AG04450 (cell line): ENCODE data around the gene ARID3C. TPM values are rescaled to one million over a fixed set of nuclear protein-coding genes. Genes with fewer than 3 reads are reported as not detected.

ENCODE experiments used
- CTCF ChIA-PET: fragments of 300-600, 350-600 bp; formaldehyde crosslinking; extraction: SDS; loops from one replicate; lab custom pipeline; 2022; ENCODE audit warnings: antibody characterized with exemption, inconsistent platforms; lab: Charles Lee
- POLR2A ChIA-PET: fragments of 350-600 bp; formaldehyde crosslinking; extraction: SDS; loops from one replicate; lab custom pipeline; 2021; ENCODE audit warnings: antibody characterized with exemption, inconsistent platforms; lab: Yijun Ruan, JAX
- DNase-seq: peaks from one replicate; pipeline ENCODE4 v3.0.0-alpha.2; 2011; ENCODE audit warnings: low read depth, low spot score
- H3K27ac ChIP-seq: one replicate; pipeline ENCODE4 v1.5.1; 2012; ENCODE audit warnings: low read depth, low read length, control low read depth
- H3K27me3 ChIP-seq: one replicate; pipeline ENCODE4 v1.6.0; 2012; ENCODE audit warnings: low read length; ENCODE audit not compliant: control insufficient read depth, insufficient read depth
- H3K4me3 ChIP-seq: 2 replicates; pipeline ENCODE4 v1.5.1; 2011; ENCODE audit warnings: mild to moderate bottlenecking, low read depth, low read length, control low read depth
- H3K9me3 ChIP-seq: 2 replicates; pipeline ENCODE4 v1.5.1; 2012; ENCODE audit warnings: low read length; ENCODE audit not compliant: control insufficient read depth, insufficient read depth
- CTCF ChIP-seq: IDR thresholded peaks from 2 replicates; pipeline ENCODE4 v1.5.1; 2011; ENCODE audit warnings: low read depth, low read length, control low read depth, inconsistent platforms
- polyA plus RNA-seq: library from polyadenylated mRNA; depleted of rRNA; stranded (reverse); fragments of >200 nt; gene quantifications from 2 replicates; pipeline ENCODE4 v1.2.3, GENCODE V29; 2011

The ARID3C gene
- polyA plus RNA-seq, 1 experiment: not detected

- no peak for TF ChIP-seq CTCF
- no peaks in the 10 kb centered on the region for H3K27me3 ChIP-seq
- DNase-seq: no peak
- H3K4me3 ChIP-seq: no peak overlapping the region
- H3K9me3 ChIP-seq: no peaks in the 10 kb centered on the region
- CTCF ChIA-PET: interaction anchor here (1.4 kb wide), 1 partner anchor 12 kb away, joined by 5 read pairs; the partner anchor contains the start of gene GALT
- no peak overlapping the region for H3K27ac ChIP-seq
- POLR2A ChIA-PET: no interaction called here
Observed at GRCh38 chr9:34658461-34658860, 29.6 kb upstream of the ARID3C start.

GRCh38 chr9:34656992-34657391, 28.1 kb upstream of the ARID3C start:
- DNase-seq: no peak
- TF ChIP-seq CTCF: no peak
- ChIA-PET CTCF (interaction anchor here (2.3 kb wide), 1 partner anchor 8 kb away, joined by 7 read pairs; no protein-coding TSS in a partner anchor), POLR2A (interaction anchor here (1.8 kb wide), 1 partner anchor 8 kb away, joined by 5 read pairs; no protein-coding TSS in a partner anchor)
- Histone ChIP-seq H3K27me3 (no peaks in the 10 kb centered on the region), H3K4me3 (no peak overlapping the region), H3K27ac (no peak overlapping the region), H3K9me3 (no peaks in the 10 kb centered on the region)

DNA sequence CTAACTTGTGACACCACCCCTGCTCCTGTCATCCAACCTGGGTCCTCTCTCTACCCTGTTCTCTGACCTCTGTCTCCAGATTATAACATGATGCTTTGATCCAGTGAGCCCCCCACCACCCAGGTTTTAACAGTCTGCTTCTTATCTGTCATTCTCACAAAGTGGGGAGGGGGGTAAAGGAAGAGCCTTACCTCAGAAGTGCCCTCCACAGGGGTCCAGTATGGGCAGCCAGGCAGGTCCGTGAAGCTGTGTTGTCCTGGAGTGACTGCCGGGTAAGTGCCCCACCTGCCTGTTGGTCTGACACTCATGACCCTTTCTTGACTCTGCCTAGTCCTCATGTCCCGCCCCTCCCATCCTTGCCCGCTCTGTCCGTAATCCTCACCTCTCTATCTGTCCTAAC, 26.5 kb upstream of the ARID3C start:
- Histone ChIP-seq H3K9me3 (no peaks in the 10 kb centered on the region), H3K27me3 (no peaks in the 10 kb centered on the region), H3K4me3 (no peak overlapping the region), H3K27ac (no peak overlapping the region)
- POLR2A ChIA-PET: interaction anchor here (1.8 kb wide), 1 partner anchor 10 kb away, joined by 5 read pairs; no protein-coding TSS in a partner anchor
- TF ChIP-seq CTCF: no peak
- DNase-seq: no peak
- CTCF ChIA-PET: interaction anchor here (0.7 to 2.3 kb wide), 2 partner anchors 9 to 10 kb away, joined by 3 to 7 read pairs; partner anchors contain the start of gene GALT

DNA sequence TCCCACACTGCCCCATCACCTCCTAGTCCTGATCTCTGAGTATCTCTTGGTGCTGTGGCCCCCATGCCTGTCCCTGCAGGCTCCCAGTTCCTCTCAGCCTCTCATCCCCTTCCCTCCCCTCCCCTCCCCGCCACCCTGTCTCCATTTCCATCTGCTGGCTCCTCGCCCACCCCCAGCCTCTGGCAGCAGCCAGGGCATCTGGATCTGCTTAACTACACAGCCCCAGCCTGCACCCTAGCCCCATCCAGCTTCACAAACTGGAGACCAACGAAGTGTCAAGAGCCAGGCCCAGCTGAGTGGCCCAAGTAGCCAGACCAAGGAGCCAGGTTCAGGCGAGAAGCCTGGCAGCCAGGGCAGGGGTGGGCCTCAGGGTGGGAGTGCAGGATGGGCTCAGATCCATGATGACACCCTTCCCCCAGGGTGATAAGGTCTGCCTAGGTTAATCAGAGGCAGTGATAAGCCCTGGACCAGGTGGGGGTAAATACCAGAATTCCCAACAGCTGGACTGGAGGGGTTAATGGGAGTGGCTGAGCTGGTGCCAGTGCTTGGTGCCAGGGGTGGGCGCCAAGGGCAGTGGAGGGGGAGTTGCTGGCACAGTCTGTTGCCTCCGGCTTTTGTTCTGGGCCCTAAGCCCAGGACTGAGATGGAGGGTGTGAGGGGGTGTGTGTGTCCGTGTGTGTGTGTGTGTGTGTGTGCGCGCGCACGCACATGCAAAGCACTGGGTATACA, 25.6 kb upstream of the ARID3C start:
- POLR2A ChIA-PET: interaction anchor here (1.9 kb wide), 1 partner anchor 11 kb away, joined by 7 read pairs; no protein-coding TSS in a partner anchor
- H3K9me3 ChIP-seq: no peaks in the 10 kb centered on the region
- H3K4me3 ChIP-seq: no peak overlapping the region
- TF ChIP-seq CTCF: no peak
- CTCF ChIA-PET: interaction anchor here (0.7 to 2.3 kb wide), 2 partner anchors 10 to 51 kb away, joined by 3 to 7 read pairs; no protein-coding TSS in a partner anchor
- H3K27me3 ChIP-seq: no peaks in the 10 kb centered on the region
- DNase-seq: no peak
- no peak overlapping the region for H3K27ac ChIP-seq
